Measurements from ENCODE around the gene PROZ. TPM values are rescaled to one million over a fixed set of nuclear protein-coding genes. Genes with fewer than 3 reads are reported as not detected.

PROZ gene
- total and polyA plus RNA-seq, 2 of the 13 experiments (the other 11 are each of a cell fraction or from before 2014, with no cell fraction given) = 5.6 to 22.5 TPM

DNA sequence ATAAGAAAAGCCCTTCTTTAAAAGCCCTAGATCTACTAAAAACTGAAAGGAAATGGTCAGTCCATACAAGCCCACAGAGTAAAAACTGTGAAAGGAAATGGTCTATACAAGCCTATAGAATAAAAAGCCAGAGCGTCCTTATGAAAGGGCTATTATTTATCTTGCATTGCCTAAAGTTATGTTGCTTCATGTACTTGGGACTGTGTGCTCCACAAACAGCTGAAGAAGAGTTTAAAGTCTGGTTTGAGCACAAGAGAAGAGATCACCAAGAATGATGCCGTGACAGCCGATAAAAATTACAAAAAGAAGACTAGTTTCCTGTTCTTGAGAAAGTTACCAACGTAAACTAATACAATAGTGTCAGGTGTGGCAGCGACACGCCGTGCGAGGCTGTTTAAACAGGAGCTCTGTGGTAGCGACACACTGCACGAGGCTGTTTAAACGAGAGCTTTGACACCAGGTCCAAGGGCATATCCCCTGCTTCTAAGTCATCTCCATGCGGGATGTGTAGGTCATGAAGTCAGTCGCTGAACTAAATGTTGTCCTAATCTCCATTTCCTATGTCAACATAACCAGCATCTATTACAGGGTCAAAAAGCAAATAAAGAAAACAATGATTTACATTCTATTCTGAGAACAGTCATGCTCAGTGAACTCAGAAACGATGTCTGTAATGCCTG lies 25.1 kb downstream of the PROZ start (continued):
- TF ChIP-seq XBP1 (CRISPR knock-in tag; IDR thresholded peaks at IDR 0.05) (no peak), ZBTB40 (IDR thresholded peaks at IDR 0.05) (no peak), ZBTB40 (CRISPR knock-in tag; IDR thresholded peaks at IDR 0.05) (peak; percentile 55; the same call in 1 of the 2 replicates), KAT8 (CRISPR knock-in tag; IDR thresholded peaks at IDR 0.05) (peak; percentile 44), NR2F2 (IDR thresholded peaks at IDR 0.05; ENCODE audit: borderline replicate concordance, low read depth) (peak; percentile 51; the same call in 1 of the 2 replicates), BHLHE40 (IDR thresholded peaks at IDR 0.05; ENCODE audit: low read length) (peak; percentile 88), FOXO1 (CRISPR knock-in tag; IDR thresholded peaks at IDR 0.05) (peak; percentile 38; the same call in 1 of the 2 replicates), ZNF383 (CRISPR knock-in tag; IDR thresholded peaks at IDR 0.05; ENCODE audit: borderline replicate concordance) (no peak), BRD4 (CRISPR knock-in tag; IDR thresholded peaks at IDR 0.05) (no peak), SYNCRIP (IDR thresholded peaks at IDR 0.05; ENCODE audit: insufficient read depth, low read depth, low read length) (no peak), HES4 (CRISPR knock-in tag; IDR thresholded peaks at IDR 0.05; ENCODE audit: borderline replicate concordance) (no peak), MAFG (CRISPR knock-in tag; IDR thresholded peaks at IDR 0.05) (no peak), SKI (IDR thresholded peaks at IDR 0.05; ENCODE audit: partially characterized antibody) (peak; percentile 73), HMG20B (CRISPR knock-in tag; conservative IDR thresholded peaks at IDR 0.05) (no peak), JUN (CRISPR knock-in tag; IDR thresholded peaks at IDR 0.05) (no peak), ZNF24 (IDR thresholded peaks at IDR 0.05) (no peak), TOPORS (CRISPR knock-in tag; IDR thresholded peaks at IDR 0.05) (no peak), ZNF556 (CRISPR knock-in tag; IDR thresholded peaks at IDR 0.05; ENCODE audit: borderline replicate concordance) (0 out of 2 replicates have a peak, but pooled peaks have one; percentile 33), CENPX (CRISPR knock-in tag; IDR thresholded peaks at IDR 0.05) (no peak), LCORL (IDR thresholded peaks at IDR 0.05) (0 out of 2 replicates have a peak, but pooled peaks have one; percentile 4), LCORL (CRISPR knock-in tag; IDR thresholded peaks at IDR 0.05) (peak; percentile 62; the same call in 1 of the 2 replicates), ATF4 (CRISPR knock-in tag; IDR thresholded peaks at IDR 0.05) (peak in 1 of 2 experiments; percentile 59; a peak in 2 of 4 replicates)

Measured in HepG2 (cell line).